Spinal cord (tissue), 10 donors: ENCODE results near the gene ATF6. TPM values are rescaled to one million over a fixed set of nuclear protein-coding genes. Genes with fewer than 3 reads are reported as not detected.

ENCODE experiments used
- DNase-seq, 6 donors: peaks; one replicate each; pipeline versions ENCODE4 v3.0.0 to v3.0.0-alpha.2; 2013 to 2015; ENCODE audit warnings: low spot score in 6 of 6, low read depth in 4 of 6
- H3K27ac ChIP-seq: one replicate; pipeline ENCODE4 v1.5.1; 2013; ENCODE audit warnings: low read depth, low read length, control low read depth
- H3K27me3 ChIP-seq: one replicate; pipeline ENCODE4 v1.6.1; 2013; ENCODE audit warnings: low read length; ENCODE audit not compliant: control insufficient read depth, insufficient read depth
- H3K36me3 ChIP-seq: one replicate; pipeline ENCODE4 v1.6.1; 2013; ENCODE audit warnings: low read length; ENCODE audit not compliant: control insufficient read depth, insufficient read depth
- H3K4me1 ChIP-seq: one replicate; pipeline ENCODE4 v1.6.1; 2013; ENCODE audit warnings: low read length; ENCODE audit not compliant: control insufficient read depth, insufficient read depth
- H3K4me3 ChIP-seq: one replicate; pipeline ENCODE4 v1.5.1; 2013; ENCODE audit warnings: low read depth, low read length, control low read depth
- H3K9me3 ChIP-seq: one replicate; pipeline ENCODE4 v1.6.1; 2013; ENCODE audit warnings: low read length; ENCODE audit not compliant: control insufficient read depth, insufficient read depth
- WGBS: methylation state at CpG from one replicate; pipeline ENCODE4 v1.1.5; 2013; ENCODE audit warnings: missing lambda C conversion rate; ENCODE audit not compliant: insufficient coverage; 5-methylcytosine and 5-hydroxymethylcytosine counted together
- polyA plus RNA-seq, 2 donors: library from polyadenylated mRNA; unstranded; fragments of 120-200 nt; gene quantifications; one replicate each; pipeline ENCODE4 v1.2.1, GENCODE V29; 2013; ENCODE audit not compliant: insufficient read length in 2 of 2
- total RNA-seq, 2 donors: library from RNA; depleted of rRNA in 1 of 2; stranded (reverse); fragments of 120-200 nt in 1 of 2; fragments of >200 nt in 1 of 2; gene quantifications; one replicate each; pipeline versions ENCODE4 v1.2.3 to v1.2.4, GENCODE V29; 2013 to 2014
- donor health status: healthy.

ATF6 gene
- total and polyA plus RNA-seq, 4 donors: 18.6 to 41.1 (median 24.5) TPM

DNA sequence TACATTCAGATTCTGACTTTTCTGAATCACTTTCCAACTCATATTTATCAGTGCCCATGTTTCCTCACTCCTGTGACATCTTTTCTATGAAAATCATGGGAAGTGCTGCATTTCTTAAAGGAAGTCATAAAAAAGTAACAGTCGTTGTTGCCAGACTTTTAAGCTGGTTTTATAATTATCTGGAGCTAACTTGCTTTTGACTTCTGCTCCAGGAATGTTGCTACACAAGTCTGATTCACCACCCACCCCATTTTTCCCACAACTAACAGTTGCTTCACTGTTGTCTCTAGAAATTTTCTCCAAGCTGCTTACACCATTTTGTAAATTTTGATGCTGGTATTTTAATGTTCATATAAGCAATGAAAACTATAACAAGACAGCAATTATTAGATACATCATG lies 32.6 kb upstream of the ATF6 start:
- no CpG with 5 or more reads among the region's 1 CpG for WGBS
- peaks cover 9% of the 10 kb centered on the region for H3K27me3 ChIP-seq
- no peak overlapping the region for H3K27ac ChIP-seq
- no peaks in the 10 kb centered on the region for H3K9me3 ChIP-seq
- H3K4me1 ChIP-seq: no peaks in the 10 kb centered on the region
- H3K4me3 ChIP-seq: no peak overlapping the region
- no peak for DNase-seq
- no peaks in the 10 kb centered on the region for H3K36me3 ChIP-seq

DNA sequence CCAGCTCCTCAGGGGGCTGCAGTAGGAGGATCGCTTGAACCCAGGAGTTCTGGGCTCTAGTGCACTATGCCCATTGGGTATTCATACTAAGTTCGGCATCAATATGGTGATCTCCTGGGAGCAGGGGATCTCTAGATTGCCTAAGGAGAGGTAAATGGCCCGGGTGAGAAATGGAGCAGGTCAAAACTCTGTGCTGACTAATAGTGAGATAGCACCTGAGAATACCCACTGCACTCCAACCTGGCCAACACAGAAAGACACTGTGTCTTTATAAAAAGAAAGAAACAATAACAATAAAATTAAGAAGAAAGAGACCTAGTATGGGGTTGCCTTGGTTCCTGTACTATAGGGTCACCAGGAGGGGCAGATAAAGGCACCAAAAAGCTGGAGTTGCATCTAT lies 30.3 kb upstream of the ATF6 start:
- WGBS: 92% methylated on average over 2 of the region's 3 CpGs
- Histone ChIP-seq H3K9me3 (no peaks in the 10 kb centered on the region), H3K36me3 (no peaks in the 10 kb centered on the region), H3K27ac (no peak overlapping the region), H3K4me3 (no peak overlapping the region), H3K4me1 (no peaks in the 10 kb centered on the region), H3K27me3 (peaks cover 9% of the 10 kb centered on the region)
- DNase-seq: no peak

DNA sequence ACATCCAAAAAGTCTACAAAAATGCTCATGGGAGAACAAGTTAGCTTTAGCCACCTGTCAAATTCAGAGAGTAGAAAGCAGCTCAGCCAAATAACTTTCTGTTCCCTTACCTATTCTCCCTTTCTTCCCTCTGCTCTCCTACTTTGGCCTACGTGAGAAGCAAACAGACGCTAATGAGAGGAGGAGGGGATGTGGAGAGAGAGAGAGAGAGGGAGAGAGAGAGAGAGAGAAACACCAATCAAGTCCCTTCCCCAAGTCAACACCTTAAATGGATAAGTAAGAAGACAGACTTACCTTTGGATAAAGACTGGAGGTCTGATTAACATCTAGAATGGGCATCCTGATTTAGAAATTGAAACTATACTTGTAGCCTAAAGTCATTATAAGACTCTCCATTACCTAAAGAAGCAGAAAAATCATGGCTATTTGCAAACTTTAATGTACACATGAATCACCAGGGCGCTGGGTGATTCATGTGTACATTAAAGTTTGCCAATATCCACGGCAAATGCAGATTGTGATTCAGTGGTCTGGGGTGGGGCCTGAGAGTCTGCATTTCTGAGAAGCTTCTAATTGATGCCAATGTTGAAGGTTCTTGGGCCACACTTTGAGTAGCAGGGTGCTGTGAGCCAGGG lies 29.7 kb upstream of the ATF6 start:
- no peaks in the 10 kb centered on the region for H3K36me3 ChIP-seq
- no peaks in the 10 kb centered on the region for H3K9me3 ChIP-seq
- no peaks in the 10 kb centered on the region for H3K4me1 ChIP-seq
- peaks cover 9% of the 10 kb centered on the region for H3K27me3 ChIP-seq
- no peak overlapping the region for H3K4me3 ChIP-seq
- 92% methylated on average over 2 of the region's 4 CpGs for WGBS
- no peak overlapping the region for H3K27ac ChIP-seq
- DNase-seq: no peak

DNA sequence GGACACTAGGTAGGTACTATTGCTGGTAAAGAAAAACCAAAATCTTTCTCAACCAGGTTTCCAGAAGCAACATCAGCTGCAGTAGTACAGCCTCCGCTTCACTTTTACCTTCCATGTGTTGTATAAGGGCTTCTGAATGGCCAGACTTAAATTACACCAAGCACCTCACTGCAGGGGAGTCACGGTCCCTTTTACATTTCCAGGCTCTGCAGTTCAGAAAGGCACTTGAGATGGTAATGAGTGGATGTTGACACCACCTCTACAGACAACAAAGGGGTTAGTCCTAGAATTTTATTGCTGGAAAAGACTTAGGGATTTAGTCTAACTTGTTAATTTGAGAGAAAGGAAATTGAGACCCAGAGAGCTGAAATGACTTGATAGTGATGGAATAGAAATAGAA lies 28.5 kb upstream of the ATF6 start:
- no CpG with 5 or more reads among the region's 2 CpGs for WGBS
- Histone ChIP-seq H3K4me1 (no peaks in the 10 kb centered on the region), H3K27ac (no peak overlapping the region), H3K9me3 (no peaks in the 10 kb centered on the region), H3K4me3 (no peak overlapping the region), H3K27me3 (peaks cover 9% of the 10 kb centered on the region), H3K36me3 (no peaks in the 10 kb centered on the region)
- DNase-seq: no peak

DNA sequence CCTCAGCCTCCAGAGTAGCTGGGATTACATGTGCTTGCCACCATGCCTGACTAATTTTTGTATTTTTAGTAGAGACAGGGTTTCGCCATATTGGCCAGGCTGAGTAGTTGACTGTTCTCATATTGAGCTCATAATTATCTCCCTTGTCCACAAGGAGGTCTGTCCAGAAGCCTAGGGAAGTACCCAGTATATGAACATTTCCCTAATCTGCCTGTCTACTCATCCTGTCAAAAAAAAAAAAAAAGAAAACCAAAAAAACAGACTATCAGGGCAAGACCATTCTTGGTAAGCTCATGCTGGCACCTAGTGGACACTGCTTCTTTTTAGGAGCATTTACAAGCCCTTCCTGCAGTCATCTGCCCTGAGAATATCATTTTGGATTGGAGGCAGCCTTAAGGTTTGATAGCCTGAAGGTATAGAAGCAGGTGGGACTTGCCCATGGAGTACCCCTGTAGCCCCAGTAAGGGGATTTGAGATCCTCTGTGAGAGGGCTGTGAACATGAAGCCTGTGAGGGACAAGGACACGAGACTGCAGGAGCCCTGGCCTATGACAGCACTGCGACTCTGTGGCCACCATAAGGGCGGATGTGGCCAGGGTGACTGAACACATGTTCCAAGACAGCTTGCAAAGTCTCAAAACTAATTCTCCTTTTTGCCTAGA lies 27.4 kb upstream of the ATF6 start:
- DNase-seq: peak in 2 of 6 donors; percentile 54 to 71
- WGBS: 93% methylated on average over 3 of the region's 4 CpGs
- no peak overlapping the region for H3K27ac ChIP-seq

DNA sequence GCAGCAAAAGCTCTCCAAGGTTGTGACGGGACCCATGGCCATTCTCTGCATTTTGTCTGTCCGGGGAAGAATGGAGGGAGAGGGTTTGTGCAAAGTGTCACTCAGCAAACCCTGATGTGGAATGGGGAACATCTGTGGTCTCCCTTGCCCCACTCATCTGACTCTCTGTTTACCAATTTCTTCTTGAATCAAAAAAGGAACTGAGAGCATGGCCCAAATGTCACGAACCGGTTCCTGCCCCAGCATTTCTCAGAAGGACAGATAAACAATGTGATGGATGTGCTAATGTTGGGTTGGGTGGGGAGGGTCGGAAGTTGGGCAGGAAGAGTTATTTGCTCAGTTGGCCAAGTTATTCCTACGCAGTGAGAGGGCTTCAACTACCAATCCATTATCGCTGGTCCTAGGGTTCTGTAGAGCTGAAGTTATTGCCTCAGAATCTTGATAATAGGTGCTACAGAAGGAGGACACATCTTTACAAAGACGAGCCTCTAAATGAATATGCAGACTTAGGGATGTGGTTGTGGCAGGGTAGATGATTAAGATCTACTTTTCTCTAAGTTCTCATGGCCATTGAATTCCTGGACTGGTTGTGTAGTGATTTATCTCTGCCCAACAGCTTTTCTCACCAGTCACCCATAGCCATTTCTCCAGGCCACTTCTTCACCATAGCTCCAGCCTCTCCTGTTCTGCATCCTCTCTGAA lies 26.1 kb upstream of the ATF6 start:
- 73% methylated on average over 4 of the region's 8 CpGs for WGBS
- H3K4me1 ChIP-seq: no peaks in the 10 kb centered on the region
- no peak overlapping the region for H3K27ac ChIP-seq
- peaks cover 9% of the 10 kb centered on the region for H3K27me3 ChIP-seq
- no peaks in the 10 kb centered on the region for H3K9me3 ChIP-seq
- H3K36me3 ChIP-seq: no peaks in the 10 kb centered on the region
- no peak overlapping the region for H3K4me3 ChIP-seq
- no peak for DNase-seq

More for the DNA sequence above, 27.4 kb upstream of the ATF6 start:
- peaks cover 9% of the 10 kb centered on the region for H3K27me3 ChIP-seq
- no peaks in the 10 kb centered on the region for H3K4me1 ChIP-seq
- H3K9me3 ChIP-seq: no peaks in the 10 kb centered on the region
- H3K36me3 ChIP-seq: no peaks in the 10 kb centered on the region
- no peak overlapping the region for H3K4me3 ChIP-seq

DNA sequence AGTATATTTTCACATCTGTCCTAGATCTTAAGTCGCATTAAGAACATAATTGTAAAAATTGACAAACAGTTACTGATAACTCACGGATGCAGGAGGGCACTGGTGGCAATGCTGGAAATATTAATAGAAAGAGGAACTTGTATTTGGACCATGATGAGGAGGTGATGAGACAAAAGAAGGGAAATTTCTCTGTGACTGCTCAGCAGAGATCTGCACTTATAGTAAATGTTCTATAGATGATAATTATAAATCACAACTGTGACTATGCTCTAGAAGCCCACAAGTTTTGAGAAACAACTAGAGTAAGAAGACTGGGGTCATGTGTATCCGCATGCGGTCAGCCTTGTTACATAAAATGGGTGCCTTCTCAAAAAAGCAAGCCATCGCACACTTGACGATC lies 25.2 kb upstream of the ATF6 start:
- H3K27me3 ChIP-seq: peaks cover 7% of the 10 kb centered on the region
- no peak overlapping the region for H3K27ac ChIP-seq
- DNase-seq: no peak
- no peak overlapping the region for H3K4me3 ChIP-seq
- H3K9me3 ChIP-seq: no peaks in the 10 kb centered on the region
- H3K36me3 ChIP-seq: no peaks in the 10 kb centered on the region
- no peaks in the 10 kb centered on the region for H3K4me1 ChIP-seq
- WGBS: 100% methylated on average over 1 of the region's 6 CpGs

DNA sequence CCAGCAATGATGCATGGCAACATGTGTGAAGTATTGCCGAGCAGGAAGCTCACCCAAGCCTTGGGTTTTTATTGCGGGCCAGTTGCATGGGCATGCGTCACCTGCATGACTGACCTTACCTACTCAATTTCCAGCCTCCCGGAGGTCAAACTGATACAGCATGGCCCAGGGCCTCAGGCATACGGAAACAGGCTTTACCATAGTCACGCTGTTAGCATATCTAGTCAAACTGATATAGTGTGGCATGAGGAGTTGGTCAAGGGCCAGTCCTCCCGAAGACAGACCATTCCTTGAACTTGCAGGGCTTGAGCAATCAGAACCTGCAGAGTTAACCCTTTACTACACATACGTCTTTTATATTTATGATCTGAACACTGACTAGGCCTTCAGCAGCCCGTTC lies 22.9 kb upstream of the ATF6 start:
- no peak overlapping the region for H3K4me3 ChIP-seq
- H3K9me3 ChIP-seq: no peaks in the 10 kb centered on the region
- WGBS: 58% methylated on average over 6 of the region's 9 CpGs
- H3K27me3 ChIP-seq: no peaks in the 10 kb centered on the region
- H3K4me1 ChIP-seq: no peaks in the 10 kb centered on the region
- DNase-seq: no peak
- no peak overlapping the region for H3K27ac ChIP-seq
- H3K36me3 ChIP-seq: no peaks in the 10 kb centered on the region

DNA sequence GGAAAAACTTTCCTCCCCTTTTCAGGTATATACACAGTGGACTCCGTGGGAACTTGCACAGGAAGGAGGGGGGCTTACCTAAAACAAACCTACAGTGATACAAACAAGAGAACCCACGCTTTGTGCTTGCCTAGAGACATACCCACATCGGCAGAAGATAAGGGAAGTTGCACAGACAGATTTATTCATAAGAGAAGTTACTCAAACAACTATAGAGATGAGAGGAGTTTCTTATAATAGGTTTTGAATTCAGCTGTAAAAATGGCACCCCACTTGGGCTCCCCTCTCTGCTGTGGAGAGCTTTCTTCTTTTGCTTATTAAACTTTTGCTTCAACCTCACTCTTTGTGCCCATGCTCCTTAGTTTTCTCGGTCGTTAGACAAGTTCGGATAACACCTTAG lies 18.3 kb upstream of the ATF6 start:
- DNase-seq: no peak
- Histone ChIP-seq H3K36me3 (peaks cover 7% of the 10 kb centered on the region), H3K27me3 (no peaks in the 10 kb centered on the region), H3K4me3 (no peak overlapping the region), H3K27ac (no peak overlapping the region), H3K4me1 (peaks cover 9% of the 10 kb centered on the region), H3K9me3 (no peaks in the 10 kb centered on the region)
- WGBS: no CpG with 5 or more reads among the region's 6 CpGs
